Effector memory CD4-positive, alpha-beta T cell (primary cell): ENCODE measurements around the gene LRRC75A.

Source experiments
- DNase-seq, 3 donors: peaks; one replicate each; pipeline ENCODE4 v3.0.0-alpha.2; 2020
- H3K27ac ChIP-seq: 2 replicates; pipeline ENCODE4 v1.7.0; 2013; ENCODE audit warnings: mild to moderate bottlenecking, low read length, moderate library complexity; ENCODE audit not compliant: insufficient read depth, poor library complexity, severe bottlenecking
- H3K27me3 ChIP-seq: replicated peaks from 2 replicates; pipeline ENCODE4 v1.7.0; 2013; ENCODE audit warnings: mild to moderate bottlenecking, low read length; ENCODE audit not compliant: insufficient read depth, control insufficient read depth, poor library complexity, severe bottlenecking
- H3K36me3 ChIP-seq: 2 replicates; pipeline ENCODE4 v1.7.0; 2013; ENCODE audit warnings: mild to moderate bottlenecking, low read length, moderate library complexity; ENCODE audit not compliant: control insufficient read depth, insufficient read depth
- H3K4me1 ChIP-seq: 2 replicates; pipeline ENCODE4 v1.7.0; 2013; ENCODE audit warnings: low read length, mild to moderate bottlenecking; ENCODE audit not compliant: control insufficient read depth, insufficient read depth, poor library complexity, severe bottlenecking
- H3K4me3 ChIP-seq: 2 replicates; pipeline ENCODE4 v1.7.0; 2013; ENCODE audit warnings: low read length, low read depth, mild to moderate bottlenecking; ENCODE audit not compliant: insufficient read depth, poor library complexity, severe bottlenecking
- H3K9me3 ChIP-seq: 2 replicates; pipeline ENCODE4 v1.7.0; 2013; ENCODE audit warnings: mild to moderate bottlenecking, low read length, moderate library complexity; ENCODE audit not compliant: control insufficient read depth

Gene LRRC75A

GRCh38 chr17:16464303-16465051, 27.5 kb downstream of the LRRC75A start:
- no peaks in the 10 kb centered on the region for H3K9me3 ChIP-seq

GRCh38 chr17:16463358-16464302, 28.4 kb downstream of the LRRC75A start:
- Histone ChIP-seq H3K9me3 (no peaks in the 10 kb centered on the region), H3K36me3 (no peaks in the 10 kb centered on the region), H3K27ac (no peak overlapping the region), H3K27me3 (no peaks in the 10 kb centered on the region), H3K4me1 (no peaks in the 10 kb centered on the region), H3K4me3 (no peak overlapping the region)
- no peak for DNase-seq

More at GRCh38 chr17:16464303-16465051, 27.5 kb downstream of the LRRC75A start:
- no peak overlapping the region for H3K4me3 ChIP-seq
- no peak for DNase-seq
- H3K27me3 ChIP-seq = no peaks in the 10 kb centered on the region
- H3K36me3 ChIP-seq = no peaks in the 10 kb centered on the region
- no peak overlapping the region for H3K27ac ChIP-seq
- H3K4me1 ChIP-seq = no peaks in the 10 kb centered on the region

- Histone ChIP-seq H3K27ac (no peak overlapping the region), H3K9me3 (no peaks in the 10 kb centered on the region), H3K4me3 (no peak overlapping the region), H3K27me3 (no peaks in the 10 kb centered on the region), H3K36me3 (no peaks in the 10 kb centered on the region), H3K4me1 (no peaks in the 10 kb centered on the region)
- DNase-seq = no peak
Measured at GRCh38 chr17:16462070-16462864, 29.7 kb downstream of the LRRC75A start.

GRCh38 chr17:16461606-16461866, 30.5 kb downstream of the LRRC75A start:
- Histone ChIP-seq H3K36me3 (no peaks in the 10 kb centered on the region), H3K9me3 (no peaks in the 10 kb centered on the region), H3K4me3 (no peak overlapping the region), H3K27ac (no peak overlapping the region), H3K27me3 (no peaks in the 10 kb centered on the region), H3K4me1 (no peaks in the 10 kb centered on the region)
- DNase-seq = no peak

- Histone ChIP-seq H3K4me1 (no peaks in the 10 kb centered on the region), H3K27me3 (no peaks in the 10 kb centered on the region), H3K4me3 (no peak overlapping the region), H3K36me3 (no peaks in the 10 kb centered on the region), H3K27ac (no peak overlapping the region), H3K9me3 (no peaks in the 10 kb centered on the region)
- no peak for DNase-seq
Measured at GRCh38 chr17:16460796-16461605, 31.0 kb downstream of the LRRC75A start.

- Histone ChIP-seq H3K4me1 (no peaks in the 10 kb centered on the region), H3K27me3 (no peaks in the 10 kb centered on the region), H3K36me3 (no peaks in the 10 kb centered on the region), H3K4me3 (no peak overlapping the region), H3K27ac (no peak overlapping the region), H3K9me3 (no peaks in the 10 kb centered on the region)
- no peak for DNase-seq
Measured at GRCh38 chr17:16459855-16460550, 32.0 kb downstream of the LRRC75A start.

GRCh38 chr17:16459271-16459670, 32.7 kb downstream of the LRRC75A start:
- Histone ChIP-seq H3K4me3 (no peak overlapping the region), H3K27ac (peak overlapping the region; percentile 9), H3K4me1 (no peaks in the 10 kb centered on the region), H3K27me3 (no peaks in the 10 kb centered on the region), H3K36me3 (no peaks in the 10 kb centered on the region), H3K9me3 (no peaks in the 10 kb centered on the region)
- DNase-seq = no peak

GRCh38 chr17:16456742-16457316, 35.2 kb downstream of the LRRC75A start:
- Histone ChIP-seq H3K4me3 (no peak overlapping the region), H3K27ac (no peak overlapping the region), H3K4me1 (no peaks in the 10 kb centered on the region), H3K9me3 (no peaks in the 10 kb centered on the region), H3K36me3 (no peaks in the 10 kb centered on the region), H3K27me3 (no peaks in the 10 kb centered on the region)
- no peak for DNase-seq
